Stimulated activated memory B cell treated with anti-CD40 and anti-IgM and Interleukin-4, amounts not matched to agents 10 μg/mL and 1 μg/mL and 100 μg/mL, for 72 hours (primary cell): Measurements from ENCODE around the gene BRF1.

ENCODE experiments used
- ATAC-seq: fragments of 150-1000 bp; cut with Tn5 transposase; 2 replicates; pipeline ENCODE4 v1.10.0; 2021
- H3K27ac Mint-ChIP-seq: one replicate; pipeline ENCODE4 v1.8.0; 2022; ENCODE audit warnings: mild to moderate bottlenecking, mixed read lengths
- H3K27me3 Mint-ChIP-seq: one replicate; pipeline ENCODE4 v1.8.0; 2022; ENCODE audit warnings: mixed read lengths
- H3K36me3 Mint-ChIP-seq: one replicate; pipeline ENCODE4 v1.8.0; 2022; ENCODE audit warnings: mixed read lengths
- H3K4me1 Mint-ChIP-seq: one replicate; pipeline ENCODE4 v1.8.0; 2022; ENCODE audit warnings: mixed read lengths
- H3K4me3 Mint-ChIP-seq: one replicate; pipeline ENCODE4 v1.8.0; 2022; ENCODE audit warnings: mild to moderate bottlenecking, moderate library complexity, mixed read lengths
- H3K9me3 Mint-ChIP-seq: one replicate; pipeline ENCODE4 v1.8.0; 2022; ENCODE audit warnings: mixed read lengths

The BRF1 gene

GRCh38 chr14:105160776-105161175 lies 140.0 kb downstream of the BRF1 start:
- H3K27me3 Mint-ChIP-seq: peaks cover 62% of the 10 kb centered on the region
- peaks cover 10% of the 10 kb centered on the region for H3K4me1 Mint-ChIP-seq
- peaks cover 4% of the 10 kb centered on the region for H3K9me3 Mint-ChIP-seq
- no peak overlapping the region for H3K27ac Mint-ChIP-seq
- H3K4me3 Mint-ChIP-seq: no peak overlapping the region
- ATAC-seq: no peak
- H3K36me3 Mint-ChIP-seq: no peaks in the 10 kb centered on the region

GRCh38 chr14:105159344-105159743 lies 141.5 kb downstream of the BRF1 start:
- Mint-ChIP-seq H3K9me3 (peaks cover 4% of the 10 kb centered on the region), H3K4me3 (no peak overlapping the region), H3K36me3 (no peaks in the 10 kb centered on the region), H3K27ac (no peak overlapping the region), H3K27me3 (peaks cover 76% of the 10 kb centered on the region), H3K4me1 (no peaks in the 10 kb centered on the region)
- no peak for ATAC-seq
